ENCODE measurements around the gene FBXW2.

GRCh38 chr9:120750421-120750820, 42.8 kb downstream of the FBXW2 start:
- TF ChIP-seq CTCF (conservative IDR thresholded peaks at IDR 0.05; ENCODE audit: low read length) = no peak
- TF ChIP-seq EZH2phosphoT487 (IDR thresholded peaks at IDR 0.05; ENCODE audit: borderline replicate concordance, low read depth, low read length) = no peak
